WTC11 (cell line): Measurements from ENCODE around the gene RNASE7. TPM values are rescaled to one million over a fixed set of nuclear protein-coding genes. Genes with fewer than 3 reads are reported as not detected.

Experiments used
- ATAC-seq: fragments of 200-7000 bp; cut with Tn5 transposase; 2 replicates; pipeline ENCODE4 v1.10.0; 2021; ENCODE audit warnings: mild to moderate bottlenecking, moderate library complexity
- CTCF ChIA-PET: fragments of 300-600 bp; sonication (Branson Sonifier 250); formaldehyde crosslinking; loops from one replicate; lab custom pipeline; 2021; ENCODE audit warnings: antibody characterized with exemption; lab: Charles Lee
- POLR2A ChIA-PET: fragments of 350-600 bp; sonication (Branson Sonifier 250); formaldehyde crosslinking; loops from one replicate; lab custom pipeline; 2021; ENCODE audit warnings: antibody characterized with exemption; lab: Charles Lee
- DNase-seq: peaks from one replicate; pipeline ENCODE4 v3.0.0; 2021; ENCODE audit warnings: low spot score
- H3K27ac Mint-ChIP-seq: 2 replicates; pipeline ENCODE4 v1.8.0; 2021; ENCODE audit warnings: mixed read lengths
- H3K27me3 Mint-ChIP-seq: 2 replicates; pipeline ENCODE4 v1.8.0; 2021; ENCODE audit warnings: low read depth, mild to moderate bottlenecking, moderate library complexity, mixed read lengths
- H3K36me3 Mint-ChIP-seq: 2 replicates; pipeline ENCODE4 v1.8.0; 2021; ENCODE audit warnings: mixed read lengths
- H3K4me1 Mint-ChIP-seq: 2 replicates; pipeline ENCODE4 v1.8.0; 2022; ENCODE audit warnings: mixed read lengths
- H3K4me3 Mint-ChIP-seq: 2 replicates; pipeline ENCODE4 v1.8.0; 2021; ENCODE audit warnings: mild to moderate bottlenecking, moderate library complexity, mixed read lengths
- H3K9me3 Mint-ChIP-seq: 2 replicates; pipeline ENCODE4 v1.8.0; 2021; ENCODE audit warnings: mixed read lengths
- ATF2 ChIP-seq: sonication (generic); formaldehyde crosslinking; IDR thresholded peaks from 2 replicates; pipeline ENCODE4 v1.8.1; 2022; ENCODE audit warnings: low read depth, missing genetic modification reagents, borderline replicate concordance
- CREB1 ChIP-seq: sonication (generic); formaldehyde crosslinking; IDR thresholded peaks from 2 replicates; pipeline ENCODE4 v1.8.0; 2023; ENCODE audit warnings: mild to moderate bottlenecking, missing genetic modification reagents
- E2F1 ChIP-seq: sonication (generic); formaldehyde crosslinking; IDR thresholded peaks from 2 replicates; pipeline ENCODE4 v1.8.0; 2022; ENCODE audit warnings: mild to moderate bottlenecking, missing genetic modification reagents
- E2F4 ChIP-seq: sonication (generic); formaldehyde crosslinking; IDR thresholded peaks from 2 replicates; pipeline ENCODE4 v1.8.1; 2022; ENCODE audit warnings: low read depth, mild to moderate bottlenecking, moderate library complexity, missing genetic modification reagents, borderline replicate concordance
- EMX1 ChIP-seq: fragments of 250-450 bp; sonication (Bioruptor Pico); IDR thresholded peaks from 2 replicates; pipeline ENCODE4 v1.8.0; 2021; ENCODE audit warnings: mild to moderate bottlenecking
- GABPB1 ChIP-seq: sonication (generic); formaldehyde crosslinking; IDR thresholded peaks from 2 replicates; pipeline ENCODE4 v1.8.1; 2023; ENCODE audit warnings: mild to moderate bottlenecking, missing genetic modification reagents
- IRF2 ChIP-seq: sonication (generic); formaldehyde crosslinking; IDR thresholded peaks from 2 replicates; pipeline ENCODE4 v1.8.0; 2022; ENCODE audit warnings: low read depth, missing genetic modification reagents, borderline replicate concordance
- JAZF1 ChIP-seq: fragments of 250-450 bp; sonication (Bioruptor Pico); IDR thresholded peaks from 2 replicates; pipeline ENCODE4 v1.9.0; 2021; ENCODE audit warnings: moderate library complexity, mild to moderate bottlenecking, inconsistent platforms
- NR1H2 ChIP-seq: sonication (generic); formaldehyde crosslinking; IDR thresholded peaks from 2 replicates; pipeline ENCODE4 v1.9.0; 2021; ENCODE audit warnings: mild to moderate bottlenecking, moderate library complexity, missing genetic modification reagents
- OVOL2 ChIP-seq: fragments of 250-450 bp; sonication (Bioruptor Pico); IDR thresholded peaks from 2 replicates; pipeline ENCODE4 v1.9.0; 2021; ENCODE audit warnings: mild to moderate bottlenecking, borderline replicate concordance
- PRDM15 ChIP-seq: sonication (generic); formaldehyde crosslinking; IDR thresholded peaks from 2 replicates; pipeline ENCODE4 v1.8.0; 2022; ENCODE audit warnings: missing genetic modification reagents
- SMAD4 ChIP-seq: sonication (generic); formaldehyde crosslinking; IDR thresholded peaks from 2 replicates; pipeline ENCODE4 v1.8.0; 2022; ENCODE audit warnings: mild to moderate bottlenecking, missing genetic modification reagents
- TP53 ChIP-seq: sonication (generic); formaldehyde crosslinking; IDR thresholded peaks from 2 replicates; pipeline ENCODE4 v1.8.1; 2023; ENCODE audit warnings: mild to moderate bottlenecking, missing genetic modification reagents
- USF1 ChIP-seq: sonication (generic); formaldehyde crosslinking; IDR thresholded peaks from 2 replicates; pipeline ENCODE4 v1.8.0; 2022; ENCODE audit warnings: mild to moderate bottlenecking, missing genetic modification reagents
- ZNF138 ChIP-seq: sonication (generic); formaldehyde crosslinking; conservative IDR thresholded peaks from 2 replicates; pipeline ENCODE4 v1.8.1; 2022; ENCODE audit warnings: mild to moderate bottlenecking, moderate library complexity, missing genetic modification reagents
- ZNF232 ChIP-seq: sonication (generic); formaldehyde crosslinking; IDR thresholded peaks from 2 replicates; pipeline ENCODE4 v1.8.0; 2022; ENCODE audit warnings: mild to moderate bottlenecking, missing genetic modification reagents
- ZNF263 ChIP-seq: sonication (generic); formaldehyde crosslinking; IDR thresholded peaks from 2 replicates; pipeline ENCODE4 v1.8.1; 2022; ENCODE audit warnings: low read depth, mild to moderate bottlenecking, moderate library complexity, missing genetic modification reagents
- ZNF416 ChIP-seq: fragments of 250-450 bp; sonication (Bioruptor Pico); IDR thresholded peaks from 2 replicates; pipeline ENCODE4 v1.9.0; 2021; ENCODE audit warnings: mild to moderate bottlenecking, inconsistent platforms
- ZNF423 ChIP-seq: fragments of 250-450 bp; sonication (Bioruptor Pico); IDR thresholded peaks from 2 replicates; pipeline ENCODE4 v2.1.2; 2022; ENCODE audit warnings: mild to moderate bottlenecking, moderate library complexity
- total RNA-seq: library from RNA; stranded (reverse); gene quantifications from 3 replicates; pipeline ENCODE4 v1.2.3, GENCODE V29; 2021

The RNASE7 gene
- total RNA-seq, 1 experiment from 2014 or later: not detected

- CTCF ChIA-PET: interaction anchor here (0.6 to 4.8 kb wide), 6 partner anchors 10 to 89 kb away, joined by 3 to 39 read pairs (median 6); no protein-coding TSS in a partner anchor
- peak; percentile 62 for ATAC-seq
- no peaks in the 10 kb centered on the region for H3K9me3 Mint-ChIP-seq
- DNase-seq: no peak
- H3K4me1 Mint-ChIP-seq: peaks cover 7% of the 10 kb centered on the region
- H3K27me3 Mint-ChIP-seq: no peaks in the 10 kb centered on the region; the same call in 1 of the 2 replicates
- no peak overlapping the region for H3K27ac Mint-ChIP-seq
- TF ChIP-seq GABPB1 (CRISPR knock-in tag) (peak; percentile 44; the same call in 1 of the 2 replicates), CREB1 (CRISPR knock-in tag) (no peak)
- TF ChIP-seq, all 79 proteins: peak for 1
- H3K36me3 Mint-ChIP-seq: no peaks in the 10 kb centered on the region
- POLR2A ChIA-PET: no interaction called here
- no peak overlapping the region for H3K4me3 Mint-ChIP-seq
Measured at GRCh38 chr14:21055432-21056117, 13.4 kb downstream of the RNASE7 start.

- Mint-ChIP-seq H3K27ac (no peak overlapping the region), H3K9me3 (no peaks in the 10 kb centered on the region), H3K4me3 (no peak overlapping the region), H3K4me1 (peaks cover 7% of the 10 kb centered on the region), H3K27me3 (no peaks in the 10 kb centered on the region; the same call in 1 of the 2 replicates), H3K36me3 (no peaks in the 10 kb centered on the region)
- no peak for DNase-seq
- no peak for TF ChIP-seq NR1H2 (CRISPR knock-in tag)
- TF ChIP-seq TP53 (CRISPR knock-in tag): no peak
- TF ChIP-seq E2F4 (CRISPR knock-in tag): no peak
- no peak for TF ChIP-seq EMX1 (CRISPR knock-in tag)
- no peak for TF ChIP-seq SMAD4
- no peak for TF ChIP-seq OVOL2 (CRISPR knock-in tag)
- TF ChIP-seq ZNF232 (CRISPR knock-in tag): no peak
- no peak for TF ChIP-seq ZNF423 (CRISPR knock-in tag)
- TF ChIP-seq IRF2: no peak
- TF ChIP-seq E2F1 (CRISPR knock-in tag): no peak
- no peak for TF ChIP-seq ZNF416
- TF ChIP-seq USF1 (CRISPR knock-in tag): no peak
- TF ChIP-seq ZNF138 (CRISPR knock-in tag): no peak
- TF ChIP-seq ZNF263 (CRISPR knock-in tag): no peak
- TF ChIP-seq JAZF1: no peak
- no peak for TF ChIP-seq ATF2 (CRISPR knock-in tag)
- TF ChIP-seq PRDM15 (CRISPR knock-in tag): no peak
- POLR2A ChIA-PET: interaction anchor here (0.6 kb wide), 1 partner anchor 9 kb away, joined by 3 read pairs; no protein-coding TSS in a partner anchor
- CTCF ChIA-PET: interaction anchor here (0.8 to 4.8 kb wide), 7 partner anchors 12 to 86 kb away, joined by 3 to 39 read pairs (median 7); no protein-coding TSS in a partner anchor
- no peak for ATAC-seq
Measured at GRCh38 chr14:21056520-21057163, 14.5 kb downstream of the RNASE7 start.
